GM18870 (cell line): ENCODE data around the gene RHOH.

Source experiments
- ATAC-seq: cut with Tn5 transposase; IDR thresholded peaks from one replicate; pipeline ENCODE4 v1.9.1; 2021; ENCODE audit warnings: moderate library complexity; ENCODE audit not compliant: unreplicated experiment

Gene RHOH

GRCh38 chr4:40204507-40205258, 7.9 kb downstream of the RHOH start:
- no peak for ATAC-seq

DNA sequence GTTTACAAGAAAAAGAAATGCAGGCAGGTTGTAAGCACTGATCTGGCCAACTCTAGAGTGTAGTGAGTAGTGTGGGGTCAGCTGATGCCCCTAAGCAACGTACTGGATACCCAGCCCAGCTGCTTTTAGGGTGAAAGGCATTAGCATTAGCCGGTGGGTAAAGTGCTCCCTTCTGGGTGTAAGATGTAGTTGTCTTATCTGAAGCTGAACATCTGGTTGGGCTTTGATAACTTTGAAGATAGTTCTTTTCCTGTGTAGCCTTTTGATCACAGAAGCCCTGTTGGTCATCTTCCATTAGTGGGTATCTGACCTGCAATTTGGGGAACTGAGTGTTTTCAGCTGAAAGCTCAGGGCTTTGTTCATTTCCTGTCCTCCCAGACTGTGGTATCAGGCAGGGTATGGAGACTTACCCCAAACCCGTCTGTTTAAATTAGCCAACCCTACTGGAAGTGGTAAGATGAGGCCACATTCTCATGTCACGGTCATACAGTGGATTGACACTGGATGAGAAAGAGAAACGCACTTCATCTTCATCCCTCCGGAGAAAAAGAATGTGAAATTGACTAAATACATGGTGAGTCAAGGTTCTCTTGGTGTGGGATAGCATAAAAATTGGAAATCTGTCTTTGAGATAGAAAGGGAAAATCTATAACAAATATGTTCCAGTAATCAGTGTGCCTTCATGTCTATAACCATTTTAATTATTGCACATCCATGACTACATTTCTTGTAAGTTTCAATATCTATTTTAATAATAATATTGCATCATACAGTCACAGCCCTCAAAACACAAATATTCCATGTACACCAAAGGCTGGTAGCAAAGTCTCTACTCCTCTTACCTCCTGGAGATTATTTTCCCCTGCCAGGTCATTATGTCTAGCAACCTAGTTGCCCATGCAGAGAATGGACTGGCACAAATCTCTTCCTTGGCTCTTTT, 8.7 kb downstream of the RHOH start:
- ATAC-seq = peak; percentile 56

- no peak for ATAC-seq
Observed at GRCh38 chr4:40206426-40206825, 9.6 kb downstream of the RHOH start.

- ATAC-seq = no peak
Observed at GRCh38 chr4:40209401-40209800, 12.6 kb downstream of the RHOH start.

DNA sequence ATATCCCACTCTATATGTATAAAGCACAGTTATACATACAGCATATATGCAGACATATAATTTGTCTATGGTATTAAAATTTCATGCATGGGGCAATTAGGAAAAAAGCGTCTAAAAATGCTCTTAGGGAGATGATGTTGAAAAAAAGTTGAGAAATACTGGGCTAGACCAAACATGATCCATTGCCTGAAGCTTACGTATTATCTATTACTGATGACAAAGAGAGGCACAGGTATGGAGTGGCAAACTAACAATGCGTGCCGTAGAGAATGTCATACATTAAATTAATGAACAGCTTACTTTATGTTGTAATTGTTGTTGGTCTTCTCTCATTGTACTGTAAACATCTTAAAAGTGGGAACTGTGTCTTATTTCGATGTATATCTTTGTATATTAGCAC, 13.9 kb downstream of the RHOH start:
- ATAC-seq = no peak

GRCh38 chr4:40211224-40212185, 14.7 kb downstream of the RHOH start:
- ATAC-seq = no peak

DNA sequence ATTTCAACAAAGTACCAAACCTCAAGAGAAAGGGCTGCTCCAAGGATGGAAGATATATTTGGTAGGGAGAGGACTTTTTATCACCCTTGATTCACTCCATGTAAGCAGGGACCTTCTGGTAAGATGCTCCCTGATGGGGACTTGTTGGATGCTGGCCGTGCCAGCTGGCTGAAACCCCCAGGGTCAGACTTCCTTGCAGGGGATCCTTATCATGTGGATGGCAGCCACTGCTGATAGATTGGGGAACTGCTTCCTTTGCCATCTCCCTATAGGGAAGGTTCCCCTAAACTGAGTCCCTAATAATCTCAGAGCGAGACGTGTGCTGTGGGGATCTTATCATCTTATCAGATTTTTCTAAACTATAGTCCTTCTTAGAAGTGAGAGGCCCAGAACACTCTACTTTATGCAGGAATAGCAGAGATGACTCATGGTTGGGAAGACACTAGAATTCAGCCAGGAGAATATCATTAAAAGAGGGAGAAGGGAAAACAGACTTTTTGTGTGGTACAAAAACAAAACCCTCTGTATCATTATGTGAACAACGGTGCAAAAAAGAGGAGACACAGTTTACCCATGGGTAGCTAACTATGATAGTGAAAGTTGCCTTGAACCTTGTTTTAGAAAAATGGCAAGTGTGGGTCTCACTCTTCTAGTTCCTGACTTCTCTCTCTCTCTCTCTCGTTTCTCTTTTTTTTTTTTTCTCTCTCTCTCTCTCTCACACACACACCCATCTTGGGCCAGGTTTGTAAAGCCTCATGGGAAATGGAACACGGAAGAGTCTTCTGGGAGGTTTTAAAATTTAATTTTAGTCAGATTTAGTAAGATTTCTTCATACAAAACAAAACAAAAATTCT, 16.1 kb downstream of the RHOH start:
- no peak for ATAC-seq

- no peak for ATAC-seq
Observed at GRCh38 chr4:40214038-40214437, 17.2 kb downstream of the RHOH start.

DNA sequence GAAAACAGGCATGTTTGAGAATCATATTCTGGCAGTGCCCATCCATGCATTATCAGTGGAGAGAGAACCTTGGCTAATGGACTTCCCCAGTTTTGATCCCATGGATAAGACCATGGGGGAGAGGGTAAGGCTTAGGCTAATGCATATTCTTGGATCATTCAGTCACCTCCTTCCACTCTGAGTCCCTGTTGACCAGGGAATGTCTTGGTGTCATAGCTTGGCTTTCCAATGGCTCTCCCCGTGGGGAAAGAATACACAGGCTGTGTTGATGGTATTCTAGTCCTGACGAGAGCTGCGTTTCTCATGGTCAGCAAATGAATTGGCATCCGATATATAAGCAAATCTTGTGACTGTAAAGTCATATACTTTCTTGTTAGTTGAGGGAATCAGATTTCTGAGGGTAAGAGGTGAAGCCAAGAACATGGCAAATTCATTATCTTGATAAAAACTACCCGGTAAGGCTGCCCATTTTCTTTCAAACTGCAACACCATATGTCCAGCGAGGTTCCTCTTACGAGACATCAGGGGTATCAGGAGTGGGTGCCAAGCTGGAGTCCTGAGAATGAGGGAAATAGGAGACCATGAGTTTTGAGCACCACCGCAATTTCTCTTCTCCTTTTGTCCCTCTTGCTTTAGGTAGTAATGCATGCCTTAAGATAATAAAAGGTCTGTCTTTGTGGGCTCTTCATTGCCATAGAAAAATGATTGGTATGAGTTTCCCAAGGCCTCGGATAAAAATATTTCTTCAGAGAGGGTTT, 18.0 kb downstream of the RHOH start:
- ATAC-seq = no peak

DNA sequence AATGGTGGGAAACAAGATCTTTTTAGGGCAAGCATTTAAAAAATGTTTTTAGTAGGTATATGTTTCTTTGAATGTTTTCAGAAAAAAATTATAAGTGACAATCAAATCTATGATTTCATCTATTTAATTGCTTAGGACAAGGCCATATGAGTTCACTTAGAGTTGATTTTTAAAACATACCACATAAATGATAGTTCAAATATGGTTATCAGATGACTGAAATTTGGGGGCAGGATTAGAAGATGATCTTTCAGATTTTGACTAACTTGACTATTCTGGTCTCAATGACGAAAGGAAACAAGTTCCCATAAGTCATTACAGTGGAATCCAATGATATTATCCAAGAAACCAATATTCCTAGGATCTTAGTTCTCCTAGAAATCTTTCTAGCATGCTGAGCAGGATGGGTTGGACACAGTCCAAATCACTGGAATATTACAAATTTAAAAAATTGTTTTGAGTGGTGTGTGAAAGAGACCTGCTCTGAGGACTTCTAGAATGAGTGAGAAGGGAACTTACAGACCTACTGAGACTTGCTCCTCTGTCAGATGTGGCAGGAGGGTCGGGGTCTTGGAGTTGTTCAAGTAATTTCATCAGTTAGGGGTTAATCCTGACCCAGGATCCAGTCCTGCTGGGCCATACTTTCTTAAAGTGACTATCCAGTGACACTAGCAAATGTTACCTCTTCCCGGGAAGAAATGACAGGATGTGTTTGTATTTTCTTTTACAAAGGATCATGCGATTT, 20.0 kb downstream of the RHOH start:
- no peak for ATAC-seq

DNA sequence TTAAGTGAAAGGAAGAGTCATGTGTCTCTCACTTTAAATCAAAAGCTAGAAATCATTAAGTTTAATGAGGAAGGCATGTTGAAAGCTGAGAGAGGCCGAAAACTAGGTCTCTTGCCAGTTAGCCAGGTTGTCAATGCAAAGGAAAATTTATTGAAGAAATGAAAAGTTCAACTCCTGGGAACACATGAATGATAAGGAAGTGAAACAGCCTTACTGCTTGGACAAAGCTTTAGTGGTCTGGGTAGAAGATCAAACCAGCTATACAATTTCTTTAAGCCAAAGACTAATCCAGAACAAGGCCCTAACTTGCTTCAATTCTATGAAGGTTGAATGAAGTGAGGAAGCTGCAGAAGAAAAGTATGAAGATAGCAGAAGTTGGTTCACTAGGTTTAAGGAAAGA, 24.9 kb downstream of the RHOH start:
- ATAC-seq = no peak

- no peak for ATAC-seq
Observed at GRCh38 chr4:40223343-40223742, 26.5 kb downstream of the RHOH start.

GRCh38 chr4:40224432-40224831, 27.6 kb downstream of the RHOH start:
- ATAC-seq = no peak

GRCh38 chr4:40225497-40225896, 28.7 kb downstream of the RHOH start:
- no peak for ATAC-seq

GRCh38 chr4:40227284-40227683, 30.5 kb downstream of the RHOH start:
- peak; percentile 72 for ATAC-seq

- ATAC-seq = peak; percentile 59
Observed at GRCh38 chr4:40228497-40229365, 31.9 kb downstream of the RHOH start.

DNA sequence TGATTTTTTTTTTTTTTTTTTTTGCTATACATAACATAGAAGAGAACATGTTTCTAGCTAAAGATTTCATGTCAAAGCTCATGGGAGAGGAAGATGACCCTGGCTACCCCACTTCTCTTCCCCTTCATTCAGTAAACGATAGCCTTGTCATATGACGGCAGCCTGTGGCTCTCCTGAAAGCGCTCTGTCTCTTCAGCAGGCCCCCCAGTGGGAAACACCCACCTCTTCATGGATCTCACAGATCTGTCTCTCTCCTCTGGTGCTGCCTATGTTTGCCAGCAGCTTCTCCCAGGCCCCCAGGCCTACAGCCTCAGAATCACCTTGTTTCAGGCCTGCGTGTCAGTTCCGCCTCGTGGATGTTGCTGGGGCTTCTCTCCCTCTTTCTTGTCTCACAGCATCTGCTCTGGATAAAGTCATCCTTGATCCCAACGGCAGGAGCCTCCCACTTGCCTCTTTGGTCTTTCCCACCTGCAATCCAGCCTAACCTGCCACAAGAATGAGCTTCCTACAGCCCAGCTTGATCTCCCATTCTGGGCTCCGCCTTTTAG, 34.6 kb downstream of the RHOH start:
- ATAC-seq = no peak
